GM19351 (cell line): Measurements from ENCODE around the gene ABCC12.
"Not testable (repeated sequence)": the region's sequence is repeated elsewhere in the genome, so short reads cannot be mapped to it uniquely, and the experiment has no call there.

Experiments
- ATAC-seq: cut with Tn5 transposase; IDR thresholded peaks from one replicate; pipeline ENCODE4 v1.9.1; 2021; ENCODE audit warnings: mild to moderate bottlenecking, moderate library complexity; ENCODE audit not compliant: unreplicated experiment

Gene ABCC12

GRCh38 chr16:48166617-48167016 is 10.8 kb upstream of the ABCC12 start:
- not testable (repeated sequence) for ATAC-seq

- ATAC-seq: no peak
Measured at GRCh38 chr16:48165961-48166578, 10.3 kb upstream of the ABCC12 start.

GRCh38 chr16:48164907-48165715 is 9.3 kb upstream of the ABCC12 start:
- peak; percentile 96 for ATAC-seq

GRCh38 chr16:48162839-48163410 is 7.1 kb upstream of the ABCC12 start:
- no peak for ATAC-seq

- ATAC-seq: no peak
Measured at GRCh38 chr16:48161906-48162305, 6.1 kb upstream of the ABCC12 start.

GRCh38 chr16:48160575-48160974 is 4.8 kb upstream of the ABCC12 start:
- ATAC-seq: no peak

GRCh38 chr16:48158296-48158695 is 2.5 kb upstream of the ABCC12 start:
- peak; percentile 80 for ATAC-seq

- peak; percentile 15 for ATAC-seq
Measured at GRCh38 chr16:48157794-48158193, 2.0 kb upstream of the ABCC12 start.

- ATAC-seq: no peak
Measured at GRCh38 chr16:48157302-48157701, 1.5 kb upstream of the ABCC12 start.

GRCh38 chr16:48156790-48157209 is 1.0 kb upstream of the ABCC12 start:
- ATAC-seq: peak; percentile 59

- ATAC-seq: no peak
Measured at GRCh38 chr16:48153774-48154173, 2.0 kb downstream of the ABCC12 start.

GRCh38 chr16:48152226-48152625 is 3.6 kb downstream of the ABCC12 start:
- ATAC-seq: no peak

- ATAC-seq: no peak
Measured at GRCh38 chr16:48150707-48151106, 5.1 kb downstream of the ABCC12 start.

GRCh38 chr16:48146710-48147109 is 9.1 kb downstream of the ABCC12 start:
- no peak for ATAC-seq

GRCh38 chr16:48146131-48146530 is 9.7 kb downstream of the ABCC12 start:
- ATAC-seq: no peak

GRCh38 chr16:48143812-48144368 is 11.9 kb downstream of the ABCC12 start:
- no peak for ATAC-seq

GRCh38 chr16:48140821-48141220 is 15.0 kb downstream of the ABCC12 start:
- no peak for ATAC-seq

GRCh38 chr16:48139517-48139916 is 16.3 kb downstream of the ABCC12 start:
- ATAC-seq: no peak

- ATAC-seq: no peak
Measured at GRCh38 chr16:48138543-48138942, 17.2 kb downstream of the ABCC12 start.

- no peak for ATAC-seq
Measured at GRCh38 chr16:48137822-48138221, 18.0 kb downstream of the ABCC12 start.

GRCh38 chr16:48136547-48137360 is 19.0 kb downstream of the ABCC12 start:
- ATAC-seq: no peak
